Psoas muscle (tissue), 8 donors: Measurements from ENCODE around the gene OR9I1. TPM values are rescaled to one million over a fixed set of nuclear protein-coding genes. Genes with fewer than 3 reads are reported as not detected.

Experiments
- ATAC-seq, 4 donors: fragments of 200-7000 bp; cut with Tn5 transposase; one replicate each; pipeline ENCODE4 v1.9.1; 2020; ENCODE audit warnings: moderate library complexity in 3 of 4, mild to moderate bottlenecking in 2 of 4
- DNase-seq, 2 donors: peaks; one replicate each; pipeline ENCODE4 v3.0.0-alpha.2; 2020
- H3K27ac ChIP-seq: fragments of 200-600 bp; one replicate; pipeline ENCODE4 v1.8.0; 2022
- H3K27me3 ChIP-seq, 3 donors: fragments of 200-600 bp in 1 of 3; one replicate each; pipeline versions ENCODE4 v1.6.1 to v1.8.0; 2013 to 2022; ENCODE audit warnings: low read length in 2 of 3, mild to moderate bottlenecking in 2 of 3, moderate library complexity in 1 of 3; ENCODE audit not compliant: insufficient read depth in 3 of 3
- H3K36me3 ChIP-seq, 2 donors: fragments of 200-600 bp in 1 of 2; one replicate each; pipeline versions ENCODE4 v1.6.1 to v1.8.0; 2013 to 2022; ENCODE audit warnings: low read depth in 1 of 2, mild to moderate bottlenecking in 1 of 2, moderate library complexity in 1 of 2; ENCODE audit not compliant: insufficient read depth in 1 of 2
- H3K4me1 ChIP-seq: fragments of 200-600 bp; one replicate; pipeline ENCODE4 v1.8.0; 2022
- H3K4me3 ChIP-seq: fragments of 200-600 bp; one replicate; pipeline ENCODE4 v1.8.0; 2022; ENCODE audit warnings: mild to moderate bottlenecking
- H3K9me3 ChIP-seq: fragments of 200-600 bp; one replicate; pipeline ENCODE4 v1.8.0; 2022
- CTCF ChIP-seq: fragments of 200-600 bp; IDR thresholded peaks from one replicate; pipeline ENCODE4 v1.8.0; 2022; ENCODE audit warnings: antibody characterized with exemption
- WGBS, 3 donors: extraction: QIAGEN DNeasy Blood & Tissue Kit; methylation state at CpG; one replicate each; pipeline versions ENCODE4 v1.1.6 to v1.1.7; 2013; 5-methylcytosine and 5-hydroxymethylcytosine counted together
- intact Hi-C, 2 donors: fragments of 100-400 bp; cut with DNase I; formaldehyde crosslinking; loops; one replicate each; pipeline versions ENCODE4 v1.11.0 to v1.14.2; 2022
- polyA plus RNA-seq, 3 donors: library from polyadenylated mRNA; stranded (reverse); fragments of 200-250 nt; gene quantifications; one replicate each; pipeline ENCODE4 v1.2.3, GENCODE V29; 2013
- total RNA-seq, 4 donors: library from RNA; stranded (reverse); fragmentation: NEBNext Ultra II Directional in 2 of 4; extraction: Animal tissue kit (Norgen Biotek cat#: 25700) in 2 of 4; gene quantifications; one replicate each; pipeline versions ENCODE4 v1.2.1 to v1.2.4, GENCODE V29; 2021 to 2023
- donor health status: healthy with polysubstance abuse.
- donor health status: DM: no; HTN: no; CAD: no; lungs with moderate emphysema.
- donor health status: Bipolar disorder and iron deficiency.
- donor health status: healthy.
- donor health status: DM: yes; HTN: yes; CAD: no.
- donor health status: DM: no; HTN: no; CAD: no.
- donor health status: DM: no; HTN: no; CAD: no.
- donor health status: DM: yes; HTN: yes; CAD: no.

Gene OR9I1
- total and polyA plus RNA-seq, 7 donors, result not detected

GRCh38 chr11:58142761-58143160 is 17.4 kb upstream of the OR9I1 start:
- ATAC-seq, result no peak
- intact Hi-C loops, result loop anchor here in 1 of 2 donors (10.0 kb wide), 1 partner anchor 58 kb away; no protein-coding TSS in a partner anchor
- TF ChIP-seq CTCF, result no peak
- H3K9me3 ChIP-seq, result no peaks in the 10 kb centered on the region
- no peaks in the 10 kb centered on the region for H3K4me1 ChIP-seq
- no peak overlapping the region for H3K4me3 ChIP-seq
- 45 to 68% (median 61%) methylated on average over 1 of the region's 1 CpG for WGBS, 3 donors
- peaks cover 0 to 2% (median 0%) of the 10 kb centered on the region in 3 donors for H3K27me3 ChIP-seq
- no peaks in the 10 kb centered on the region for H3K36me3 ChIP-seq
- no peak overlapping the region for H3K27ac ChIP-seq
- DNase-seq, result no peak

- DNase-seq (no peak), ATAC-seq (no peak)
- H3K27me3 ChIP-seq, result no peaks in the 10 kb centered on the region
- no peaks in the 10 kb centered on the region for H3K4me1 ChIP-seq
- TF ChIP-seq CTCF, result no peak
- intact Hi-C loops, result no loop called here
- H3K36me3 ChIP-seq, result no peaks in the 10 kb centered on the region
- no peak overlapping the region for H3K4me3 ChIP-seq
- H3K9me3 ChIP-seq, result no peaks in the 10 kb centered on the region
- WGBS, 3 donors, result 81 to 94% (median 88%) methylated on average over 1 of the region's 1 CpG
- H3K27ac ChIP-seq, result no peak overlapping the region
Measured at GRCh38 chr11:58135171-58135570, 9.8 kb upstream of the OR9I1 start.

- Histone ChIP-seq H3K4me1 (no peaks in the 10 kb centered on the region), H3K9me3 (no peaks in the 10 kb centered on the region), H3K4me3 (no peak overlapping the region), H3K27ac (no peak overlapping the region), H3K36me3 (no peaks in the 10 kb centered on the region), H3K27me3 (no peaks in the 10 kb centered on the region)
- TF ChIP-seq CTCF, result no peak
- no peak for ATAC-seq
- 68 to 90% (median 86%) methylated on average over 1 of the region's 1 CpG for WGBS, 3 donors
- DNase-seq, result no peak
- intact Hi-C loops, result no loop called here
Measured at GRCh38 chr11:58134151-58134550, 8.8 kb upstream of the OR9I1 start.

- no peaks in the 10 kb centered on the region for H3K4me1 ChIP-seq
- ATAC-seq (no peak), DNase-seq (no peak)
- intact Hi-C loops, result no loop called here
- H3K27ac ChIP-seq, result no peak overlapping the region
- no peaks in the 10 kb centered on the region for H3K36me3 ChIP-seq
- no peaks in the 10 kb centered on the region for H3K27me3 ChIP-seq
- H3K9me3 ChIP-seq, result no peaks in the 10 kb centered on the region
- no peak for TF ChIP-seq CTCF
- 57 to 67% (median 60%) methylated on average over 7 of the region's 7 CpGs for WGBS, 3 donors
- H3K4me3 ChIP-seq, result no peak overlapping the region
Measured at GRCh38 chr11:58133309-58134076, 8.2 kb upstream of the OR9I1 start.

GRCh38 chr11:58127350-58127749 is 2.0 kb upstream of the OR9I1 start:
- DNase-seq (no peak), ATAC-seq (no peak)
- Histone ChIP-seq H3K4me1 (no peaks in the 10 kb centered on the region), H3K36me3 (no peaks in the 10 kb centered on the region), H3K27me3 (no peaks in the 10 kb centered on the region), H3K4me3 (no peak overlapping the region), H3K9me3 (no peaks in the 10 kb centered on the region), H3K27ac (no peak overlapping the region)
- intact Hi-C loops, result no loop called here
- TF ChIP-seq CTCF, result no peak
